ENCODE data around the gene MCOLN2.

MCOLN2 gene

DNA sequence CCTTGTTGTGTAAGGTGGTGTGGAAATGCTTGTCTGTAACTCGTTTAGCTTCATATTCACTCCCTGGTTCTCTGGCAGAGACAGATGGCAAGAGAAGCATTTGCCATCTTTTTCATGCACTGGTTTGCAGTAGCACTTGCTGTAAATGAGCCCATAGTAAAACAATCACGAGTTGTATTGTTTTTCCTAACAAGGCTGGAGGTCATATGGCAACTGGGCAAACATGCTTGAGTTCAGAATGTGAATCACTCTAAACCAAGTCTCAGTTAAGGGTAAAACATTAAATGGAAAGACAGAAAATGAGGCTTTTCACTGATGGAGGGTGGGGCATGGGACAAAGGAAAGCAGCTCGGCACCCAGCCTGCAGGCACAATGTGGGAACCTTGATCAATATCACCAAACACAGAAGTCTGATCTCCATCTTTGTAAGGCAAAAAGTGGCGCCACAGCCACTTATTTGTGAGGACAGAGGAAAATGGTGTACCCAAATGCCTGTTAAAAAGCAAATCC is 77.4 kb downstream of the MCOLN2 start:
- no peaks in the 10 kb centered on the region for H3F3A ChIP-seq (ENCODE audit: insufficient read depth, low read length)
- H3K9me2 ChIP-seq (ENCODE audit: low read depth, low read length) = no peaks in the 10 kb centered on the region
- H3K27me3 ChIP-seq (ENCODE audit: insufficient read depth, low read length) = no peaks in the 10 kb centered on the region
- no peaks in the 10 kb centered on the region for H3K79me2 ChIP-seq (ENCODE audit: insufficient read depth, low read length)
- no peak overlapping the region for H3K9ac ChIP-seq (ENCODE audit: low read length)
- H3K4me3 ChIP-seq (ENCODE audit: low read depth, low read length, poor library complexity, severe bottlenecking) = no peak overlapping the region
- H3K4me2 ChIP-seq (ENCODE audit: low read length) = no peak overlapping the region
- no peak overlapping the region for H2AFZ ChIP-seq (ENCODE audit: low read length)
- no peaks in the 10 kb centered on the region for H3K36me3 ChIP-seq (ENCODE audit: insufficient read depth, low read length)
- no peaks in the 10 kb centered on the region for H3K9me3 ChIP-seq (ENCODE audit: low read length)
- TF ChIP-seq EZH2 (IDR thresholded peaks at IDR 0.05; ENCODE audit: borderline replicate concordance, low read length) = no peak
- TF ChIP-seq CTCF (IDR thresholded peaks at IDR 0.05; ENCODE audit: low read length) = no peak
- no peaks in the 10 kb centered on the region for H3K4me1 ChIP-seq (ENCODE audit: insufficient read depth, low read length, severe bottlenecking)
- no peak overlapping the region for H3K27ac ChIP-seq (ENCODE audit: low read depth, low read length, poor library complexity, severe bottlenecking)
- no peaks in the 10 kb centered on the region for H4K20me1 ChIP-seq (ENCODE audit: insufficient read depth, low read length)

DNA sequence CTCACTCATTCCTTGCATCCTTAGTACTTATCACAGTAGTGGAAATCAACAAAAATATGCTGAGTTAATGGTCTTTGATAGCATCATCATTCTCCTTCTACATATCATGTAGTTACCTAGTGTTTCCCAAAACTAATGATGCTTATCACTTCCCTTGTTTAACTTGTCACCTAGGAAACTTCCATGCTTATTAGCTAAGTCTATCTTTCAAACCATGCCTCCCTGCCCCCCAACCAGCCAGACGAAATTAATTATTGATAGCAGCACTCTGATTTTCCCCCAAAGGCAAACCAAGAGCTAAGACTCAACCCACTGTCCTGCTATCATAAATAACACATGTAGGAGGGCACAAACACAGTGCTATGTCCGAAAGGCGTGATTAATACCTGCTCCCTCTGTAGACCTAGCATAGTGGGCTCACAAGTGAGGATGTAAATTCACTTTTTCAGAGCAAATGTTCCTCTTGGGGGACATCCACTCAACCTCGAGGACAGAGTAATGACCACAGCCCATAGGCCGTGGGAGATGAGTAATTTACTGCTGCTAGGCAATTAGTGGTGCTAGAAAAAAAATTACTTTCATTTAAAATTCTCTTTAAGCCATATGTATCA is 78.1 kb downstream of the MCOLN2 start:
- Histone ChIP-seq H3K9me3 (ENCODE audit: low read length) (no peaks in the 10 kb centered on the region), H3K27me3 (ENCODE audit: insufficient read depth, low read length) (peaks cover 2% of the 10 kb centered on the region; the same call in 1 of the 2 replicates), H3K9ac (ENCODE audit: low read length) (no peak overlapping the region), H4K20me1 (ENCODE audit: insufficient read depth, low read length) (no peaks in the 10 kb centered on the region), H3K79me2 (ENCODE audit: insufficient read depth, low read length) (no peaks in the 10 kb centered on the region), H2AFZ (ENCODE audit: low read length) (no peak overlapping the region), H3K4me1 (ENCODE audit: insufficient read depth, low read length, severe bottlenecking) (no peaks in the 10 kb centered on the region), H3K4me3 (ENCODE audit: low read depth, low read length, poor library complexity, severe bottlenecking) (no peak overlapping the region), H3K4me2 (ENCODE audit: low read length) (no peak overlapping the region), H3K9me2 (ENCODE audit: low read depth, low read length) (no peaks in the 10 kb centered on the region), H3K27ac (ENCODE audit: low read depth, low read length, poor library complexity, severe bottlenecking) (no peak overlapping the region), H3F3A (ENCODE audit: insufficient read depth, low read length) (no peaks in the 10 kb centered on the region), H3K36me3 (ENCODE audit: insufficient read depth, low read length) (no peaks in the 10 kb centered on the region)
- no peak for TF ChIP-seq EZH2 (IDR thresholded peaks at IDR 0.05; ENCODE audit: borderline replicate concordance, low read length)
- no peak for TF ChIP-seq CTCF (IDR thresholded peaks at IDR 0.05; ENCODE audit: low read length)

- Histone ChIP-seq H3K79me2 (ENCODE audit: insufficient read depth, low read length) (no peaks in the 10 kb centered on the region), H3K4me3 (ENCODE audit: low read depth, low read length, poor library complexity, severe bottlenecking) (no peak overlapping the region), H3F3A (ENCODE audit: insufficient read depth, low read length) (no peaks in the 10 kb centered on the region), H3K4me1 (ENCODE audit: insufficient read depth, low read length, severe bottlenecking) (no peaks in the 10 kb centered on the region), H3K9me2 (ENCODE audit: low read depth, low read length) (no peaks in the 10 kb centered on the region), H3K9me3 (ENCODE audit: low read length) (no peaks in the 10 kb centered on the region), H3K27me3 (ENCODE audit: insufficient read depth, low read length) (peaks cover 4% of the 10 kb centered on the region; the same call in 1 of the 2 replicates), H3K36me3 (ENCODE audit: insufficient read depth, low read length) (no peaks in the 10 kb centered on the region), H2AFZ (ENCODE audit: low read length) (no peak overlapping the region), H3K4me2 (ENCODE audit: low read length) (no peak overlapping the region), H4K20me1 (ENCODE audit: insufficient read depth, low read length) (no peaks in the 10 kb centered on the region), H3K9ac (ENCODE audit: low read length) (no peak overlapping the region), H3K27ac (ENCODE audit: low read depth, low read length, poor library complexity, severe bottlenecking) (no peak overlapping the region)
- TF ChIP-seq EZH2 (IDR thresholded peaks at IDR 0.05; ENCODE audit: borderline replicate concordance, low read length) (no peak), CTCF (IDR thresholded peaks at IDR 0.05; ENCODE audit: low read length) (no peak)
Measured at GRCh38 chr1:84916897-84917296, 80.0 kb downstream of the MCOLN2 start.
